Endothelial cell of umbilical vein (primary cell): ENCODE results near the gene RNF186. TPM values are rescaled to one million over a fixed set of nuclear protein-coding genes. Genes with fewer than 3 reads are reported as not detected.

Source experiments
- BruUV-seq: library from RNA; stranded (reverse); fragments of 400-500 nt; replicated peaks from 2 replicates; lab custom pipeline; 2021; lab: Mats Ljungman, UMichigan
- CTCF ChIA-PET: fragments of 300-600, 350-600 bp; sonication (Branson Sonifier 250); formaldehyde crosslinking; loops from one replicate; lab custom pipeline; 2021; ENCODE audit warnings: antibody characterized with exemption, inconsistent platforms; lab: Charles Lee
- POLR2A ChIA-PET: fragments of 300-600, 350-600 bp; sonication (Branson Sonifier 250); formaldehyde crosslinking; loops from one replicate; lab custom pipeline; 2021; ENCODE audit warnings: antibody characterized with exemption, inconsistent platforms; lab: Charles Lee
- DNase-seq: peaks from one replicate; pipeline ENCODE4 v3.0.0-alpha.2; 2011; ENCODE audit warnings: low read depth, low spot score
- FAIRE-seq: peaks from 2 replicates; lab custom pipeline; 2011; peaks lifted over from hg19 to GRCh38; lab: Jason Lieb, UNC
- H2AFZ ChIP-seq: 2 replicates; pipeline ENCODE4 v1.6.0; 2012; ENCODE audit warnings: low read depth, low read length, control low read depth, inconsistent platforms
- H3K27ac ChIP-seq: 2 replicates; pipeline ENCODE4 v1.5.1; 2011; ENCODE audit warnings: low read depth, mild to moderate bottlenecking, control low read depth, low read length, moderate library complexity; ENCODE audit not compliant: insufficient read depth
- H3K27me3 ChIP-seq, 2 experiments: 2 replicates each; pipeline versions ENCODE4 v1.6.0 to v1.6.1; 2011; ENCODE audit warnings: low read length in 2 of 2, mixed read lengths in 1 of 2; ENCODE audit not compliant: control insufficient read depth in 2 of 2, insufficient read depth in 2 of 2
- H3K36me3 ChIP-seq, 2 experiments: 2 replicates in 1 of 2; 3 replicates in 1 of 2; pipeline ENCODE4 v1.5.1; 2011; ENCODE audit warnings: low read length in 2 of 2, mild to moderate bottlenecking in 1 of 2, moderate library complexity in 1 of 2; ENCODE audit not compliant: control insufficient read depth in 2 of 2, insufficient read depth in 2 of 2; ENCODE audit errors: extremely low read depth in 1 of 2
- H3K4me1 ChIP-seq: 3 replicates; pipeline ENCODE4 v1.5.1; 2011; ENCODE audit warnings: mild to moderate bottlenecking, low read length; ENCODE audit not compliant: control insufficient read depth, insufficient read depth; ENCODE audit errors: extremely low read depth
- H3K4me2 ChIP-seq: 2 replicates; pipeline ENCODE4 v1.6.1; 2011; ENCODE audit warnings: low read length, control low read depth, mixed read lengths; ENCODE audit not compliant: insufficient read depth
- H3K4me3 ChIP-seq, 3 experiments: fragments of 200-600 bp in 1 of 3; sonication (generic), shearing (Covaris generic) in 1 of 3; replicated peaks in 1 of 3; 2 replicates each; pipeline ENCODE4 v1.5.1; 2011 to 2016; ENCODE audit warnings: control low read depth in 3 of 3, low read length in 3 of 3, mild to moderate bottlenecking in 2 of 3, inconsistent platforms in 1 of 3, low read depth in 1 of 3, moderate library complexity in 1 of 3; ENCODE audit not compliant: insufficient read depth in 1 of 3
- H3K79me2 ChIP-seq: 2 replicates; pipeline ENCODE4 v1.6.0; 2012; ENCODE audit warnings: low read length, inconsistent platforms; ENCODE audit not compliant: control insufficient read depth, insufficient read depth
- H3K9ac ChIP-seq: replicated peaks from 2 replicates; pipeline ENCODE3; 2011; ENCODE audit warnings: low read length, control low read depth; ENCODE audit not compliant: insufficient read depth; ENCODE audit errors: extremely low read depth
- H3K9me1 ChIP-seq: replicated peaks from 3 replicates; pipeline ENCODE4 v1.6.0; 2011; ENCODE audit warnings: mild to moderate bottlenecking, low read length; ENCODE audit not compliant: control insufficient read depth, insufficient read depth; ENCODE audit errors: extremely low read depth
- H3K9me3 ChIP-seq: replicated peaks from 2 replicates; pipeline ENCODE4 v1.5.1; 2012; ENCODE audit warnings: low read length, inconsistent platforms; ENCODE audit not compliant: control insufficient read depth, insufficient read depth
- H4K20me1 ChIP-seq: replicated peaks from 2 replicates; pipeline ENCODE3; 2011; ENCODE audit warnings: mild to moderate bottlenecking, low read length; ENCODE audit not compliant: control insufficient read depth, insufficient read depth; ENCODE audit errors: extremely low read depth
- CTCF ChIP-seq, 2 donors: IDR thresholded peaks; 1 replicate in 1 of 2; 2 replicates in 1 of 2; pipeline ENCODE4 v1.5.1; 2011; ENCODE audit warnings: low read length in 2 of 2, mild to moderate bottlenecking in 2 of 2, moderate library complexity in 2 of 2, control low read depth in 1 of 2, inconsistent platforms in 1 of 2, low read depth in 1 of 2; ENCODE audit not compliant: insufficient read depth in 1 of 2; ENCODE audit errors: extremely low read depth in 1 of 2
- EZH2 ChIP-seq: IDR thresholded peaks from 2 replicates; pipeline ENCODE4 v1.6.1; 2012; ENCODE audit warnings: borderline replicate concordance, low read depth, mild to moderate bottlenecking, moderate library complexity, low read length, inconsistent platforms; ENCODE audit not compliant: severe bottlenecking
- FOS ChIP-seq: IDR thresholded peaks from 2 replicates; pipeline ENCODE4 v1.6.1; 2011; ENCODE audit warnings: mild to moderate bottlenecking, low read length, moderate library complexity, borderline replicate concordance; ENCODE audit not compliant: insufficient read depth
- GATA2 ChIP-seq: IDR thresholded peaks from 2 replicates; pipeline ENCODE4 v1.7.0; 2011; ENCODE audit warnings: low read depth, mild to moderate bottlenecking, moderate library complexity, mixed read lengths, low read length; ENCODE audit not compliant: insufficient read length, insufficient read depth
- JUN ChIP-seq: IDR thresholded peaks from 2 replicates; pipeline ENCODE4 v1.6.1; 2011; ENCODE audit warnings: borderline replicate concordance, low read depth; ENCODE audit not compliant: insufficient read length, insufficient read depth
- MAX ChIP-seq: IDR thresholded peaks from 2 replicates; pipeline ENCODE4 v1.6.1; 2011; ENCODE audit not compliant: insufficient read depth, insufficient read length
- MYC ChIP-seq: IDR thresholded peaks from one replicate; pipeline ENCODE4 v1.6.1; 2011; ENCODE audit warnings: mild to moderate bottlenecking, low read depth, low read length
- POLR2A ChIP-seq: IDR thresholded peaks from 2 replicates; pipeline ENCODE4 v1.6.1; 2012; ENCODE audit warnings: low read depth, mild to moderate bottlenecking, control low read depth, low read length
- POLR2AphosphoS5 ChIP-seq: IDR thresholded peaks from 2 replicates; pipeline ENCODE4 v1.6.1; 2012; ENCODE audit warnings: low read depth, mild to moderate bottlenecking, control low read depth, low read length, moderate library complexity; ENCODE audit not compliant: insufficient read depth
- dilution Hi-C: fragments of 300-500 bp; cut with MboI; formaldehyde crosslinking; loops from one replicate; pipeline ENCODE4 v1.15.0; 2019; ENCODE audit warnings: low sequenced_read_pairs; ENCODE audit not compliant: extremely low pct_ligation_motif_present
- intact Hi-C: fragments of 100-400 bp; cut with micrococcal nuclease; formaldehyde crosslinking; loops from one replicate; pipeline ENCODE4 v1.10.0; 2022
- polyA plus RNA-seq, 4 experiments: library from polyadenylated mRNA; depleted of rRNA in 3 of 4; stranded (reverse) in 3 of 4; unstranded in 1 of 4; fragments of >200 nt; gene quantifications; 2 replicates each; pipeline versions ENCODE4 v1.2.1 to v1.2.3, GENCODE V29; 2011 to 2012; ENCODE audit warnings: missing spikeins in 1 of 4
- total RNA-seq: library from RNA; stranded (reverse); gene quantifications from 2 replicates; pipeline ENCODE4 v1.2.3, GENCODE V29; 2021

RNF186 gene
- total and polyA plus RNA-seq, 2 donors (not counting 3 experiments of a cell fraction or from before 2014, with no cell fraction given), result not detected

DNA sequence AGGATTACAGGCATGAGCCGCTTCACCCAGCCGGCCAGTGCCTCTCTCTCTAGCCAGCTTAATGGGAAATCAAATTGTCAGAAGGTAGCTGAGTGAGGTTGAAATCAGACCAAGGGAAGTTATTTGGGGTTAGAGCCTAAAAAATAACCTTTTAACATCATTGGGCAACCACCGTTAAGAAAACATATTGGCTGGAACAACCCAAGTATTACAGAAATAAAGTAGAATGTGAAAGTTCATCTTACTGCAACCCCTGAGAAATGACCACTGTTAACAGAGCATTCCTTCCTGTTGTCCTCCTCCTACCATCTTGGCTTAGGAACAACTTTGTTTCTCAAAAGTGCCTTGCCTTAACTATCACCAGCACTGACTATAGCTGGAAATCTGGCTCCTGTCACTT is 3.2 kb upstream of the RNF186 start:
- Histone ChIP-seq H3K9me1 (no peaks in the 10 kb centered on the region), H3K9ac (no peak overlapping the region), H3K79me2 (no peaks in the 10 kb centered on the region), H3K9me3 (no peaks in the 10 kb centered on the region), H3K4me3 (no peak overlapping the region), H3K27ac (no peak overlapping the region), H4K20me1 (no peaks in the 10 kb centered on the region), H2AFZ (no peak overlapping the region), H3K27me3 (no peaks in the 10 kb centered on the region), H3K36me3 (no peaks in the 10 kb centered on the region), H3K4me1 (no peaks in the 10 kb centered on the region), H3K4me2 (no peak overlapping the region)
- ChIA-PET CTCF (interaction anchor here (0.8 kb wide), 1 partner anchor 22 kb away, joined by 3 read pairs; no protein-coding TSS in a partner anchor), POLR2A (no interaction called here)
- FAIRE-seq (no peak), DNase-seq (no peak)
- dilution Hi-C loops (no loop called here), intact Hi-C loops (no loop called here)
- BruUV-seq, result no TSS peak
- no peak for TF ChIP-seq POLR2AphosphoS5
- no peak for TF ChIP-seq JUN
- no peak for TF ChIP-seq GATA2
- TF ChIP-seq CTCF (IDR thresholded peaks at IDR 0.05; ENCODE audit: extremely low read depth in 1 of 2, insufficient read depth in 1 of 2, low read depth in 1 of 2, low read length in 2 of 2), result no peak
- TF ChIP-seq FOS, result no peak
- no peak for TF ChIP-seq MYC
- TF ChIP-seq POLR2A, result no peak
- no peak for TF ChIP-seq EZH2
- TF ChIP-seq MAX, result no peak
